GM19467 (cell line): ENCODE measurements around the gene AMT.

Experiments
- ATAC-seq: cut with Tn5 transposase; IDR thresholded peaks from one replicate; pipeline ENCODE4 v1.9.1; 2021; ENCODE audit warnings: mild to moderate bottlenecking, moderate library complexity; ENCODE audit not compliant: unreplicated experiment

Gene AMT

GRCh38 chr3:49389297-49389696 lies 33.0 kb downstream of the AMT start:
- ATAC-seq, result no peak

- no peak for ATAC-seq
These were observed 33.9 kb downstream of the AMT start for GRCh38 chr3:49388289-49388820.

GRCh38 chr3:49387721-49388120 lies 34.6 kb downstream of the AMT start:
- no peak for ATAC-seq

GRCh38 chr3:49386056-49386756 lies 36.1 kb downstream of the AMT start:
- no peak for ATAC-seq

- no peak for ATAC-seq
These were observed 36.7 kb downstream of the AMT start for GRCh38 chr3:49385617-49386016.

- ATAC-seq, result no peak
These were observed 38.9 kb downstream of the AMT start for GRCh38 chr3:49383387-49383786.

GRCh38 chr3:49378249-49378895 lies 43.9 kb downstream of the AMT start:
- no peak for ATAC-seq

GRCh38 chr3:49377483-49377882 lies 44.8 kb downstream of the AMT start:
- ATAC-seq, result no peak

- ATAC-seq, result no peak
These were observed 50.3 kb downstream of the AMT start for GRCh38 chr3:49371946-49372345.

GRCh38 chr3:49370585-49371290 lies 51.5 kb downstream of the AMT start:
- no peak for ATAC-seq
